ENCODE measurements around the gene TTF1.

Gene TTF1

GRCh38 chr9:132369421-132369820 lies 37.2 kb downstream of the TTF1 start:
- in situ Hi-C loops (cut with MboI; ENCODE audit: low sequenced_read_pairs), result no loop called here

- in situ Hi-C loops (cut with MboI; ENCODE audit: low sequenced_read_pairs), result no loop called here
These were observed 38.9 kb downstream of the TTF1 start for GRCh38 chr9:132367613-132368313.

GRCh38 chr9:132366481-132366880 lies 40.2 kb downstream of the TTF1 start:
- in situ Hi-C loops (cut with MboI; ENCODE audit: low sequenced_read_pairs), result no loop called here

GRCh38 chr9:132365986-132366385 lies 40.7 kb downstream of the TTF1 start:
- in situ Hi-C loops (cut with MboI; ENCODE audit: low sequenced_read_pairs), result no loop called here

GRCh38 chr9:132364068-132364467 lies 42.6 kb downstream of the TTF1 start:
- in situ Hi-C loops (cut with MboI; ENCODE audit: low sequenced_read_pairs), result no loop called here

GRCh38 chr9:132357764-132358163 lies 48.9 kb downstream of the TTF1 start:
- in situ Hi-C loops (cut with MboI; ENCODE audit: low sequenced_read_pairs), result no loop called here

GRCh38 chr9:132356324-132356924 lies 50.2 kb downstream of the TTF1 start:
- in situ Hi-C loops (cut with MboI; ENCODE audit: low sequenced_read_pairs), result no loop called here

- in situ Hi-C loops (cut with MboI; ENCODE audit: low sequenced_read_pairs), result no loop called here
These were observed 51.8 kb downstream of the TTF1 start, which contains the start of gene SETX for GRCh38 chr9:132354637-132355355. Gene SETX (minus strand): TSS chr9:132354986. CDS start chr9:132349428, 5,558 bp downstream.

- in situ Hi-C loops (cut with MboI; ENCODE audit: low sequenced_read_pairs), result no loop called here
These were observed 55.1 kb downstream of the TTF1 start for GRCh38 chr9:132351404-132352045.

- in situ Hi-C loops (cut with MboI; ENCODE audit: low sequenced_read_pairs), result no loop called here
These were observed 55.8 kb downstream of the TTF1 start for GRCh38 chr9:132350861-132351315.

GRCh38 chr9:132348676-132349075 lies 58.0 kb downstream of the TTF1 start:
- in situ Hi-C loops (cut with MboI; ENCODE audit: low sequenced_read_pairs), result no loop called here

- in situ Hi-C loops (cut with MboI; ENCODE audit: low sequenced_read_pairs), result no loop called here
These were observed 60.5 kb downstream of the TTF1 start for GRCh38 chr9:132346177-132346576.

GRCh38 chr9:132341177-132341840 lies 65.3 kb downstream of the TTF1 start:
- in situ Hi-C loops (cut with MboI; ENCODE audit: low sequenced_read_pairs), result no loop called here

- in situ Hi-C loops (cut with MboI; ENCODE audit: low sequenced_read_pairs), result no loop called here
These were observed 72.3 kb downstream of the TTF1 start for GRCh38 chr9:132334364-132334763.

- in situ Hi-C loops (cut with MboI; ENCODE audit: low sequenced_read_pairs), result no loop called here
These were observed 73.1 kb downstream of the TTF1 start for GRCh38 chr9:132333556-132333955.

- in situ Hi-C loops (cut with MboI; ENCODE audit: low sequenced_read_pairs), result no loop called here
These were observed 78.1 kb downstream of the TTF1 start for GRCh38 chr9:132328580-132328979.

- in situ Hi-C loops (cut with MboI; ENCODE audit: low sequenced_read_pairs), result no loop called here
These were observed 79.1 kb downstream of the TTF1 start for GRCh38 chr9:132327537-132327936.

Data from hTERT RPE-1 (cell line).